HG03097 (cell line): ENCODE results near the gene SUB1.
"Not testable (repeated sequence)": the region's sequence is repeated elsewhere in the genome, so short reads cannot be mapped to it uniquely, and the experiment has no call there.

Experiments used
- ATAC-seq: cut with Tn5 transposase; IDR thresholded peaks from one replicate; pipeline ENCODE4 v1.9.1; 2021; ENCODE audit not compliant: unreplicated experiment, low FRiP score

The SUB1 gene

DNA sequence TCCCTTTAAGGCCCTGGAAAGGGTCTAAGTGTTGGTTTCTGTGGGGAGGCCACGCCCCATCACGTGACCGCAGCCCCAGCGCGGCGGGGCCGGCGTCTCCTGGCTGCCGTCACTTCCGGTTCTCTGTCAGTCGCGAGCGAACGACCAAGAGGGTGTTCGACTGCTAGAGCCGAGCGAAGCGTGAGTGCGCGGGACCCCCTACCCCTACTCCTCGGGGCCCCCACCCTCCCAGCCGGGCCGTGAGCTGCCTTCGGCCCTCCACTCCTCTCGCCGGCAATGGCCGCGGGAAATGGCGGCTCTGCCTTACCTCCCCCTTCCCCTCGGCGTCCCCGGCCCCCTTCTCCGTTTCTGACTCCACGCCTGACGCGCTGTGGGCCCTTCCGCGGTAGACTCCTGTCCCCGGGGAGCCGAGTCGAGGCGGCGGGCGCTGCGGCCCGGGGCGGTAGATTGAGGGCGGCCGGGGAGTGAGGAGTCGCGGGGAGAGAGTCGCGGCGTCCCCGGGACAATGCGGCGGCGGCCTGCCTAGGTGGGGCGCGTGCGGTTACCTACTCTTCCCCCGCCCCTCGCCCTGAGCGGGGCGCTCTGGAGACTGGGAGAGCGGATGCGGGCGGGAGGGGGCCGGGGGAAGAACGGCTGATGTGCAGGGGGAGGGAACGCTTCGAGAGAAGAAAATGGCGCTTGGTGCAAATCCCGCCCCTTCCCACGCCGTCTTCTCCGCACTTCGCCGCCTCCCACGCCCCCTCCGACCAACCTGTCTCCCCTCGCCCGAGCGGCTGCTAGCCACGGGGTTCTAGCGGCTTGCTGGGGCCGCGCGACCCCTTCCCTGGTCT is at the start of gene SUB1:
Gene SUB1 (plus strand): TSS at position 112 of the 830 bp plus-strand sequence. CDS start 2,956 bp downstream, outside the sequence.
- ATAC-seq, result peak; percentile 39

DNA sequence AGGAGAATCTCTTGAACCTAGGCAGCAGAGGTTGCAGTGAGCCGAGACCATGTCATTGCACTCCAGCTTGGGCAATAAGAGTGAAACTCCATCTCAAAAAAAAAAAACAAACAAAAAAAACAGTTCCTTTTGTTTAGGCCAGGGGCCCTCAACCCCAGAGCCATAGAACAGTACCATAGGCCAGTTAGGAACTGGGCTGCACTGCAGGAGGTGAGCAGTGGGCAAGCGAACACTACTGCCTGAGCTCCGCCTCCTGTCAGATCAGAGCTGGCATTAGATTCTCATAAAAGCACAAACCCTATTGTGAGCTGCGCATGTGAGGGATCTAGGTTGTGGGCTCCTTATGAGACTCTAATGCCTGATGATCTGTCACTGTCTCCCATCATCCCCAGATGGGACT is 49.1 kb upstream of the SUB1 start:
- ATAC-seq, result no peak

- not testable (repeated sequence) for ATAC-seq
Observed at GRCh38 chr5:32537437-32538029, 47.8 kb upstream of the SUB1 start.

- peak; percentile 72 for ATAC-seq
Observed at GRCh38 chr5:32538031-32538547, 47.3 kb upstream of the SUB1 start.

GRCh38 chr5:32539981-32540845 is 45.1 kb upstream of the SUB1 start:
- no peak for ATAC-seq

GRCh38 chr5:32541241-32541640 is 44.1 kb upstream of the SUB1 start:
- no peak for ATAC-seq

- peak; percentile 75 for ATAC-seq
Observed at GRCh38 chr5:32542216-32543059, 42.9 kb upstream of the SUB1 start.

DNA sequence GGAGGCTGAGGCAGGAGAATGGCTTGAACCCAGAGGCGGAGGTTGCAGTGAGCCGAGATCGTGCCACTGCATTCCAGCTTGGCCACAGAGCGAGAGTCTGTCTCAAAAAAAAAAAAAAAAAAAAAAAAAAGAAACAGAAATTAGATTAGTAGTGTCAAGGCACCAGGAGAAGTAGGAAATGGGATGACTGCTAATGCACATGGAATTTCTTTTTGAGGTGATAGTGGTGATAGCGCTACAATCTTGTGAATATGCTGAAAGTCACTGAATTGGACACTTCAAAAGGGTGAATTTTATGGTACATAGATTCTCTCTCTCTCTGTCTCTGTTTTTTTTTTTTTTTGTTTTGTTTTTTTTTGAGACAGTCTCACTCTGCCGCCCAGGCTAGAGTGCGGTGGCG is 42.1 kb upstream of the SUB1 start:
- ATAC-seq, result no peak

DNA sequence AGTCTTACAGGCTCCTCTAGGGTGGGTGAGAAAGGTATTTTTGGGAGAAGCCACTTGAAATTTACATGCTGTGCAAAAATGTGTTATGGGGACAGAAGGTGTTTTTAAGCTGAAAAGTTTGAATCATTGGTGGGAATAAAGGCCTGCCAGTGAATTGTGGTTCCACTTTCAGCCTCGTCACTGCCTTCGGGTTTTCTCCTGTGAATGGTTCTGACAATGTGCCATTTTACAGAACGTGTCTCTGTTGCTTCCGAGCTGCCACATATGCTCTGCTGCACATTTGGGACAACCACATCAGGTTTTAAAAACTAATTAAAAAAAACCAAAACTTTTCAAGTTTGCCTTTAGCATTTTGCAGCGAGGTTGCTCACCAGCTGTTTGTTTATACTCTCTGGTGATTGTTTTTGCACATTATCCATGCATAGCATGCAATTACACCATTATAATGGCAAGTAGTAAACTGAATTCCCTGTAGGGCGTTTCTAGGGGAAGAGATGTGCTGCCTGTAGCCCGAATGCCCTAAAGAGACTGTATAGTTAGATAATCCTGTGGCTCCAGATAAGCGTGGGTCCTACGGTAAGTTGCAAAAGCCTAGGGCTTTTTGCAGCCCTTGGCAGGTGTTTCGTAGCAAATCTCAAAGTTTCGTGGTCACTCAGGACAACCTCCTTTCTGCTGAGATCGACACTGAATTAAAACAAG is 40.1 kb upstream of the SUB1 start:
- no peak for ATAC-seq

- no peak for ATAC-seq
Observed at GRCh38 chr5:32551194-32551593, 34.2 kb upstream of the SUB1 start.

- ATAC-seq, result no peak
Observed at GRCh38 chr5:32551865-32552264, 33.5 kb upstream of the SUB1 start.

GRCh38 chr5:32552491-32552890 is 32.9 kb upstream of the SUB1 start:
- not testable (repeated sequence) for ATAC-seq

GRCh38 chr5:32552936-32553335 is 32.4 kb upstream of the SUB1 start:
- no peak for ATAC-seq

DNA sequence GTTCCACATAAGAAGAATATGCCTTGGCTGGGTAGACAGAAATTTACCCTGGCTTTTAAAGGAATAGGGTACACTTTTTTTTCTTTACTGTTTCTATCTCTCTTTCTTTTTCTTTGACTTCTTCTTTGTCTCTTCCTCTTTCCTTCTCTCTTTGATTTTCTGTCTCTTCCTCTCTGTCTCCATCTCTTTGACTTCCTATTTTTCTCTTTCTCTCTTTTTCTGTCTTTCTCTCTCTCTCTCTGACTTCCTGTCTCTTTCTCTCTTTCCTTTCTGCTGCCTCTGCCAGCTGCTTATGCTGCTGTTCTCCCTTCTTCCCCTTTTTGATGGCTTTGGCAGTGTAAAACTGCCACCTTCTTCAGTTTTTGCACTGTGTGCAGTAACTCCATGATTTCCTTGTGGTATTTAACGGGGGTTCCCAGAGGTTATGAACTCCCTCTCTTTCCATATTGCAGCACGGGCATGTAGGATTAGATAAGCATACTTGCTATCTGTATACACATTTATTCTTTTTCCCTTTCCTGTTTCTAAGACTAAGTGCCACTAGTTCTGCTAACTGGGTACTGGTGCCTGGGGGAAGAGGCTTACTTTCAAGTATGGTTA is 31.1 kb upstream of the SUB1 start:
- ATAC-seq, result not testable (repeated sequence)

- not testable (repeated sequence) for ATAC-seq
Observed at GRCh38 chr5:32556543-32556942, 28.8 kb upstream of the SUB1 start.

DNA sequence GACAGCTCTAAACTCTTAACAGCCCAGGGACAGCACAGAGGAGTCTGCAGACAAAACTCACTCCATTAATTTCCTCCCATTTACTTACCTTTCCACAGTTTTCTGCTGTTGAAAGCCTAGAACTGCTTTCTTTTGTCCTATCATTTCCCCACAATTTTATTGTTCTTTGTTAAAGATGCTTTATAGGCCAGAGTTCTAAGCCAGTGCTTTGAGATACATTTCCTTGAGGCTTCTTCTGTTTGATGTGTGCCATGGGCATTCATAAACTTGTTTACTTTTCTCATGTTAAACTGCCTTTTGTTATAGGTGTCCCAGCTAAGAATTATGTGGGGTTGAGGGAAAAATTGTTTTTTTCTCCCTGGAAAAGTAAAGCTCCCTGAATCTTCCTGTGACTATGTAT is 25.9 kb upstream of the SUB1 start:
- ATAC-seq, result no peak

- no peak for ATAC-seq
Observed at GRCh38 chr5:32559921-32560320, 25.4 kb upstream of the SUB1 start.

DNA sequence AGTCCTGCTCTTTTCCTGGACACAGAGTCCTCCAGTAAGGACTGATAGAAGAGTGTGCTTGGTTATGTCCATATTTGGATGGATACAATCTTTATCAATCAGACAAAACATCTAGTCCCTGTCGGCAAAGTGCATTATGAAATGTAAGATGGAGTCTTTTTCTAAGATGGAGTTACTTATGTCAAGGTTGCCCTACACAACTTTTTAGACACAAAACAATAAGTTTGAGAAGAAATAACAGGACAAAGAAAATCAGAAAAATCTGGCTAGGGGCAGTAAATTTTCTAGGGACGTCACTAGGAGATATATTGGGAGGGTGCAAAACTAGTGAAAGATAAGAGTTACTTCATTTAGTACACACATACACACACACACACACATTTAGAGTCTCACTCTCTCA is 23.3 kb upstream of the SUB1 start:
- ATAC-seq, result no peak

DNA sequence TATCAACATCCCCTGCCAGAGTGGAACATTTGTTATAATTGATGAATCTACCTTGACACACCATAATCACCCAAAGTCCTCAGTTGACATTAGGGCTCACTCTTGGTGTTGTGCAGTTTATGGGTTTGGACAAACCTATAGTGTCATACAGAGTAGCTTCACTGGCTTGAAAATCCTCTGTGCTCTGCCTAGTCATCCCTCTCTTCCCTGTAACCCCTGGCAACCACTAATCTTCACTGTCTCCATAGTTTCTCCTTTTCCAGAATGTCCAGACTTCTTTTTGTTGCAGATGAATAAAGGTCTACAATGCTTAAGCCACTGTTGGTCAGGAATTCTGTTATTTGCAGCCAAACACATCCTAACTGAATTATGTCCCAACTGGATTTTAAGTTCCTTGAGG is 22.5 kb upstream of the SUB1 start:
- no peak for ATAC-seq
